ENCODE results near the gene EFCAB8.

Gene EFCAB8

DNA sequence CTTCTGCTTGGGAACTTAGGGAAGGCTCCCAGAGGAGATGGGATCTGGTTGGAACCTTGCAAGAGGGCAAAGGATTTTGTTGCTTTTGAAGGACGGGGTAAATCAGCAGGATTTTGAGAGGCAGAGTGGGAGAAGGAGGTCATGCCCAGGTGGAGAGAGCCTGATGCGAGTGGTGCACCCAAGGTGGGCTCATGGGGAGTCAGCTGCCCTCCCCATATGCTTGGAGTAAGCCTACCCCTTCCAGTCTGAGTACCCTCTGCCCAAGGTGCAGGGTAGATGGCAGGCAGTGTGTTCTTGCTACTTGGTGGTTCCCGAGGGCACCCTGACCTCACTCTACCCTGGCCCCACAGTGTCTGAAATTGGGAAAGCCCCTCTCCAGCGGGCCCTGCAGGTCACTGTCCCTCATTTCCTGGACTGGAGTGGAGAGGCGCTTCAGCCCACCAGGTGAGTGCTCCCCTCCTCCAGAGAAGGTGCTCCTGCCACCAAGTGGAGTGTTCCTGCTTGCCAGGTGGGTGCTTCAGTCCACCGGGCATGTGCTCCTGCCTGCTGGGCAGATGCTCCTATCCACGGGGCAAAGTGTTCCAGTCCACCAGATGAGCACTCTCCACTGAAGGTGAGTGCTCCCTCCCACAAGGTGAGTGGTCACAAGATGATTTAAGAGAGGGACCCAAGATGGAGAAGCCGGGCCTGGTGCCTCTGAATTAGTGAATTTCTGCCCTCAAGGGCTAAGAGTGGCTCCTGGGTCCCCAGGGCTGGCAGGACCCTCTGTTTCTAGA lies 152.1 kb downstream of the EFCAB8 start:
- H3K9me3 ChIP-seq (ENCODE audit: control insufficient read depth in 2 of 2, low read length in 2 of 2): no peaks in the 10 kb centered on the region
- H3K9ac ChIP-seq (ENCODE audit: low read depth in 1 of 2, low read length in 2 of 2): no peak overlapping the region
- H3K4me1 ChIP-seq (ENCODE audit: control insufficient read depth in 2 of 2, insufficient read depth in 2 of 2, low read length in 2 of 2): no peaks in the 10 kb centered on the region
- H3K27ac ChIP-seq (ENCODE audit: low read depth in 2 of 2, low read length in 2 of 2): no peak overlapping the region
- no peak overlapping the region for H3K4me3 ChIP-seq (ENCODE audit: low read length in 2 of 2)
- H3K27me3 ChIP-seq (ENCODE audit: control insufficient read depth in 2 of 2, insufficient read depth in 2 of 2, low read length in 2 of 2): peaks cover 0 to 3% of the 10 kb centered on the region in 2 donors
- no peaks in the 10 kb centered on the region for H3K36me3 ChIP-seq (ENCODE audit: control insufficient read depth in 2 of 2, insufficient read depth in 2 of 2, low read length in 2 of 2)

All from mucosa of rectum (tissue), 2 donors.